GM12878 (cell line): ENCODE measurements around the gene CACNG4.

Experiments used
- BRCA1 ChIP-seq: IDR thresholded peaks from 2 replicates; pipeline ENCODE4 v1.6.1; 2011; ENCODE audit warnings: low read depth, low read length, improper control_type of control experiment
- CBFB ChIP-seq: IDR thresholded peaks from 2 replicates; pipeline ENCODE4 v1.6.1; 2016; ENCODE audit warnings: antibody characterized with exemption, low read depth
- NKRF ChIP-seq: fragments of 450-650 bp; conservative IDR thresholded peaks from 2 replicates; pipeline ENCODE4 v1.6.1; 2017; ENCODE audit warnings: mild to moderate bottlenecking, moderate library complexity
- POLR2AphosphoS2 ChIP-seq: IDR thresholded peaks from 2 replicates; pipeline ENCODE4 v1.6.1; 2011; ENCODE audit warnings: low read depth, mild to moderate bottlenecking, low read length, improper control_type of control experiment, moderate library complexity
- POLR2AphosphoS5 ChIP-seq: IDR thresholded peaks from 2 replicates; pipeline ENCODE4 v1.6.1; 2011; ENCODE audit warnings: mild to moderate bottlenecking, low read length, inconsistent platforms
- TF ChIP-seq, protein P1 (sequence below), 3 experiments: IDR thresholded peaks in 2 of 3; conservative IDR thresholded peaks in 1 of 3; 2 replicates each; pipeline ENCODE4 v1.5.1; 2011; ENCODE audit warnings: low read depth in 3 of 3, low read length in 3 of 3, mild to moderate bottlenecking in 3 of 3, control low read depth in 2 of 3, moderate library complexity in 2 of 3, inconsistent platforms in 1 of 3, mixed read lengths in 1 of 3; ENCODE audit not compliant: control insufficient read depth in 2 of 3, insufficient read depth in 1 of 3; ENCODE audit errors: extremely low read depth in 1 of 3

GRCh38 chr17:66970140-66970539 lies 5.6 kb downstream of the CACNG4 start:
- TF ChIP-seq POLR2AphosphoS5 (no peak), POLR2AphosphoS2 (no peak), NKRF (no peak), CBFB (no peak), BRCA1 (no peak)
- TF ChIP-seq, protein P1, sequence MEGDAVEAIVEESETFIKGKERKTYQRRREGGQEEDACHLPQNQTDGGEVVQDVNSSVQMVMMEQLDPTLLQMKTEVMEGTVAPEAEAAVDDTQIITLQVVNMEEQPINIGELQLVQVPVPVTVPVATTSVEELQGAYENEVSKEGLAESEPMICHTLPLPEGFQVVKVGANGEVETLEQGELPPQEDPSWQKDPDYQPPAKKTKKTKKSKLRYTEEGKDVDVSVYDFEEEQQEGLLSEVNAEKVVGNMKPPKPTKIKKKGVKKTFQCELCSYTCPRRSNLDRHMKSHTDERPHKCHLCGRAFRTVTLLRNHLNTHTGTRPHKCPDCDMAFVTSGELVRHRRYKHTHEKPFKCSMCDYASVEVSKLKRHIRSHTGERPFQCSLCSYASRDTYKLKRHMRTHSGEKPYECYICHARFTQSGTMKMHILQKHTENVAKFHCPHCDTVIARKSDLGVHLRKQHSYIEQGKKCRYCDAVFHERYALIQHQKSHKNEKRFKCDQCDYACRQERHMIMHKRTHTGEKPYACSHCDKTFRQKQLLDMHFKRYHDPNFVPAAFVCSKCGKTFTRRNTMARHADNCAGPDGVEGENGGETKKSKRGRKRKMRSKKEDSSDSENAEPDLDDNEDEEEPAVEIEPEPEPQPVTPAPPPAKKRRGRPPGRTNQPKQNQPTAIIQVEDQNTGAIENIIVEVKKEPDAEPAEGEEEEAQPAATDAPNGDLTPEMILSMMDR (IDR thresholded peaks at IDR 0.05 in 2 of 3, conservative IDR thresholded peaks at IDR 0.05 in 1 of 3; ENCODE audit: control insufficient read depth in 2 of 3, extremely low read depth in 1 of 3, insufficient read depth in 1 of 3, low read depth in 3 of 3, low read length in 3 of 3) = no peak
